HEK293T (cell line): ENCODE data around the gene SYTL4.

Experiments used
- CTCF ChIA-PET: fragments of 350-600 bp; formaldehyde crosslinking; extraction: SDS; loops from one replicate; lab custom pipeline; 2021; ENCODE audit warnings: antibody characterized with exemption, inconsistent platforms; lab: Yijun Ruan, JAX
- POLR2A ChIA-PET: fragments of 350-600 bp; formaldehyde crosslinking; extraction: SDS; loops from one replicate; lab custom pipeline; 2020; ENCODE audit warnings: antibody characterized with exemption, inconsistent platforms; lab: Yijun Ruan, JAX
- DNase-seq: peaks from one replicate; pipeline ENCODE4 v3.0.0; 2012; ENCODE audit warnings: mixed read lengths; ENCODE audit errors: extremely low spot score
- ARNT ChIP-seq: fragments of 450-650 bp; IDR thresholded peaks from 2 replicates; pipeline ENCODE4 v1.6.1; 2017; ENCODE audit warnings: mild to moderate bottlenecking
- BHLHE40 ChIP-seq: fragments of 450-650 bp; IDR thresholded peaks from 2 replicates; pipeline ENCODE4 v1.6.1; 2016; ENCODE audit warnings: mild to moderate bottlenecking, moderate library complexity, borderline replicate concordance
- CTBP1 ChIP-seq: fragments of 450-650 bp; IDR thresholded peaks from 2 replicates; pipeline ENCODE4 v1.6.1; 2016; ENCODE audit warnings: borderline replicate concordance
- ELF4 ChIP-seq: fragments of 450-650 bp; IDR thresholded peaks from 2 replicates; pipeline ENCODE4 v1.6.1; 2017; ENCODE audit warnings: antibody characterized with exemption
- FOXA1 ChIP-seq: fragments of 450-650 bp; IDR thresholded peaks from 2 replicates; pipeline ENCODE4 v1.6.1; 2016; ENCODE audit warnings: mild to moderate bottlenecking
- FOXK2 ChIP-seq: fragments of 450-650 bp; IDR thresholded peaks from 2 replicates; pipeline ENCODE4 v1.6.1; 2016; ENCODE audit warnings: mild to moderate bottlenecking
- FOXM1 ChIP-seq: fragments of 450-650 bp; IDR thresholded peaks from 2 replicates; pipeline ENCODE4 v1.6.1; 2017; ENCODE audit warnings: mild to moderate bottlenecking, borderline replicate concordance
- HDGF ChIP-seq: fragments of 450-650 bp; IDR thresholded peaks from 2 replicates; pipeline ENCODE4 v1.6.1; 2017; ENCODE audit warnings: antibody characterized with exemption, borderline replicate concordance
- L3MBTL2 ChIP-seq: fragments of 450-650 bp; conservative IDR thresholded peaks from 2 replicates; pipeline ENCODE4 v1.6.1; 2016; ENCODE audit warnings: mild to moderate bottlenecking
- LEF1 ChIP-seq: fragments of 450-650 bp; IDR thresholded peaks from 2 replicates; pipeline ENCODE4 v1.6.1; 2017; ENCODE audit warnings: mild to moderate bottlenecking, borderline replicate concordance
- NFRKB ChIP-seq: fragments of 450-650 bp; IDR thresholded peaks from 2 replicates; pipeline ENCODE4 v1.6.1; 2016; ENCODE audit warnings: mild to moderate bottlenecking, moderate library complexity
- PKNOX1 ChIP-seq: fragments of 450-650 bp; IDR thresholded peaks from 2 replicates; pipeline ENCODE4 v1.6.1; 2016
- SP1 ChIP-seq: fragments of 450-650 bp; IDR thresholded peaks from 2 replicates; pipeline ENCODE4 v1.6.1; 2017
- SUZ12 ChIP-seq: fragments of 450-650 bp; IDR thresholded peaks from 2 replicates; pipeline ENCODE4 v1.6.1; 2016; ENCODE audit warnings: mild to moderate bottlenecking
- TARDBP ChIP-seq: fragments of 450-650 bp; IDR thresholded peaks from 2 replicates; pipeline ENCODE4 v1.6.1; 2016
- ZNF384 ChIP-seq: fragments of 450-650 bp; IDR thresholded peaks from 2 replicates; pipeline ENCODE4 v1.6.1; 2016

Gene SYTL4

DNA sequence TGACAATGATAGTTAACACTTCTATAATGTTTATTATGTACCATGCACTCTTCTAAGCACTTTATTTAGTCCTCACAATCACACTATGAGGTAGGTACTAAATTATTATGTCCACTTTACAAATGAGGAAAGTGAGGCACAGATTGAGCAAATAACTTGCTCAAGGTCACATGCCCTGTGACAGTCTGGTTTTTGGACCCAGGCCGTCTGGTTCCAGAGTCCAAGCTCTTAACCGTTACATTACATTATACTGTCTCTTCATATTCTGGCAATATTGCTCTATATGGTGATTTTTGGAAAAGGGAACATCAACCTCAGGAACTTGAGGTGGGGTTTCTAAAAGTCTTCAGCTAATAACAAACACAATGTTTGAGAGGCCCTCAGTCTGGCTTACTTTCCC lies 12.8 kb downstream of the SYTL4 start:
- ChIA-PET POLR2A (interaction anchor here (1.3 kb wide), 1 partner anchor 8 kb away, joined by 4 read pairs; no protein-coding TSS in a partner anchor), CTCF (interaction anchor here (2.2 to 3.5 kb wide), 2 partner anchors 12 to 49 kb away, joined by 5 to 11 read pairs; partner anchors contain the start of gene SYTL4)

GRCh38 chrX:100717363-100717762 lies 14.6 kb downstream of the SYTL4 start:
- DNase-seq: no peak
- ChIA-PET CTCF (interaction anchor here (2.2 to 3.5 kb wide), 2 partner anchors 14 to 51 kb away, joined by 5 to 11 read pairs; partner anchors contain the start of gene SYTL4), POLR2A (interaction anchor here (2.5 kb wide), 1 partner anchor 15 kb away, joined by 10 read pairs; the partner anchor contains the start of gene SYTL4)
- TF ChIP-seq FOXA1 (no peak), BHLHE40 (no peak), TARDBP (no peak), SP1 (no peak), ZNF384 (no peak)

More for the DNA sequence above, 12.8 kb downstream of the SYTL4 start:
- DNase-seq: no peak
- TF ChIP-seq PKNOX1 (no peak), HDGF (no peak), ELF4 (no peak), FOXK2 (no peak), LEF1 (no peak), CTBP1 (no peak), BHLHE40 (no peak), ARNT (no peak), L3MBTL2 (no peak), TARDBP (no peak), SP1 (no peak), ZNF384 (no peak), FOXA1 (no peak), NFRKB (no peak), FOXM1 (no peak), SUZ12 (no peak)

- CTCF ChIA-PET: interaction anchor here (0.8 kb wide), 1 partner anchor 21 kb away, joined by 3 read pairs; the partner anchor contains the start of gene SYTL4
- TF ChIP-seq PKNOX1 (no peak), ARNT (no peak), TARDBP (no peak), BHLHE40 (no peak), FOXA1 (no peak), FOXK2 (no peak), SP1 (no peak), ELF4 (no peak)
- no peak for DNase-seq
- POLR2A ChIA-PET: interaction anchor here (1.6 kb wide), 1 partner anchor 9 kb away, joined by 4 read pairs; no protein-coding TSS in a partner anchor
These were observed 21.1 kb downstream of the SYTL4 start for GRCh38 chrX:100710816-100711215.

DNA sequence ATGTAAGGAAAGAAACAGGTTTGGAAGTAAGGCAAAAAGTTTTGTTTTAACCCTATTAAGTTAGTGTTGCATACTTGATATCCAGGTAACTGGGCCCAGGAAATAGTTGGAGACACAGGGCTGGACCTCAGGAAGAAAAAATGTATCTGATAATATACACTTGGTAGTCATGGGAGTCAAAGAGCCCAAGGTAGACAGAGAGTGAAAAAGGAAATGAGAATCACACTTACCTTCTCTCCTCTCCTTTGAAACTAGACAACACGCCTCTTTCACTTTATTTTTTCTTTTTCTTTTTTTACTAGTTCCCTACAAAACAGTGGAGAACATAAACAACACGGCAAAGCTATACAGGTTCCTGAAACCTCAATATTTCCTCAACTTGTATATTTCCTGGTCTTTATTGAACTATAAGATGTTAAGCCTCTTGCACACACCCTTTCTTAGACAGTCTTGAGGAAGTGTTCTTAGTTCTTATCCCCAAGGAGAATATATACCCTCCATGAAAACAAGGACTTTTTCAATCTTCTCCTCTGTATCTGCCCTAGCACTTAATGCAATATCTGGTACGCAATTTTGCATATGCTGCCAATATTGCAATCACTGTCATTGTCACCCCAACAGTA lies 27.2 kb downstream of the SYTL4 start:
- DNase-seq: no peak
- TF ChIP-seq SP1 (no peak), ELF4 (no peak), LEF1 (no peak), TARDBP (no peak), SUZ12 (no peak), BHLHE40 (no peak), HDGF (no peak), CTBP1 (no peak), FOXM1 (no peak), L3MBTL2 (no peak), PKNOX1 (no peak)
- ChIA-PET POLR2A (no interaction called here), CTCF (no interaction called here)

DNA sequence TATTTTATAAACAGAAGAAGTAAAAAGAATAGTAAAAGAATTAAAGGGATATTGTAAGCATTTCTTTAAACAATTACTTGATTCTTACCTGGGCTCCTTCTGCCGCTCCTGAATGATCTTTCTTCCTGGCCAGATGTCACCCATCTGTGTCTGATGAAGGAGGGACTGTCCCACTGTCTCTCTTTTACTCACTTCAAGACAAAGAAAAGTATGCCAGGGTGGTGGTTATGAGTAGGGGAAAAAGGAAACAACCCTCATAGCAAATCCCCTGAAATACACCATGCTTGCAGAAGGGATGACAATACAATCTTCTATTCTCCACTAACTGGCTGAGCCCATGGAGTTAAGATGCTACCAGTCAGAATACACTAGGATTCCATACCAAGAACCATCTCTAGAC lies 31.1 kb downstream of the SYTL4 start:
- DNase-seq: no peak
- ChIA-PET POLR2A (no interaction called here), CTCF (no interaction called here)
- TF ChIP-seq ELF4 (no peak), TARDBP (no peak), PKNOX1 (no peak), SUZ12 (no peak), L3MBTL2 (no peak)

DNA sequence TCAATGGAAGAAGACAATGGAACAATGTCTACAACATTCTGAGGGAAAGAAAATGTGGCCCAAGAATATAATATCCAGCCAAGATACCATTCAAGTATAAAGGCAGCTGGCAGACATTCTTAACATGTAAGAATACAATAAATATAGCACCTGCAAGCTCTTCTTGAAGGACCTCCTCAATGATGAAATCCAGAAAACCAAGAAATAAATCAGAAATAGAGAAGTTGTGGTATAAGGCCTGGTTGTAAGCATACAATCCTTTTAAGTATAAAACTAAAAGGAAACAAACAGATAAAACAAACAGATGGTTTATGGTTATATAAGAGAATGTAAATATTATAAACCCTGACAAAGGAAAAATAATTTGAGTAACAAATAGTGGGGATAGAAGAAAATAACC lies 33.4 kb downstream of the SYTL4 start:
- CTCF ChIA-PET: no interaction called here
- POLR2A ChIA-PET: no interaction called here
- TF ChIP-seq TARDBP (no peak), CTBP1 (no peak), FOXK2 (no peak), ELF4 (no peak), NFRKB (no peak), FOXA1 (no peak), PKNOX1 (no peak), SP1 (no peak), LEF1 (no peak), HDGF (no peak), FOXM1 (no peak), ZNF384 (no peak)
- DNase-seq: no peak
